HepG2 (cell line): Measurements from ENCODE around the gene S100A11. TPM values are rescaled to one million over a fixed set of nuclear protein-coding genes. Genes with fewer than 3 reads are reported as not detected.

Experiments used
- FIP1L1 ChIP-seq: fragments of 200-400 bp; formaldehyde crosslinking; IDR thresholded peaks from 2 replicates; pipeline ENCODE4 v1.6.1; 2018; ENCODE audit warnings: low read depth, mild to moderate bottlenecking, low read length, moderate library complexity, borderline replicate concordance; ENCODE audit not compliant: insufficient read depth
- HCFC1 ChIP-seq: fragments of 150-350 bp; IDR thresholded peaks from 2 replicates; pipeline ENCODE4 v1.6.1; 2014; ENCODE audit warnings: low read depth, low read length
- MTF2 ChIP-seq: sonication (generic); formaldehyde crosslinking; IDR thresholded peaks from 2 replicates; pipeline ENCODE4 v1.5.0; 2020; ENCODE audit warnings: missing genetic modification reagents, borderline replicate concordance
- MXD1 ChIP-seq: sonication (generic); formaldehyde crosslinking; IDR thresholded peaks from 2 replicates; pipeline ENCODE4 v1.4.0; 2020; ENCODE audit warnings: mild to moderate bottlenecking, missing genetic modification reagents
- RAD21 ChIP-seq: fragments of 450-650 bp; formaldehyde crosslinking; IDR thresholded peaks from 2 replicates; pipeline ENCODE4 v1.5.0; 2020; ENCODE audit warnings: mild to moderate bottlenecking
- SATB2 ChIP-seq: sonication (generic); formaldehyde crosslinking; IDR thresholded peaks from 2 replicates; pipeline ENCODE4 v1.5.0; 2020; ENCODE audit warnings: missing genetic modification reagents
- SMC3 ChIP-seq: IDR thresholded peaks from 2 replicates; pipeline ENCODE4 v1.6.1; 2011; ENCODE audit warnings: low read length, improper control_type of control experiment
- STAG1 ChIP-seq: sonication (generic); formaldehyde crosslinking; IDR thresholded peaks from 2 replicates; pipeline ENCODE4 v1.4.0; 2020; ENCODE audit warnings: missing genetic modification reagents
- TEAD2 ChIP-seq: sonication (generic); formaldehyde crosslinking; IDR thresholded peaks from 2 replicates; pipeline ENCODE4 v1.9.0; 2021; ENCODE audit warnings: missing genetic modification reagents
- ZNF160 ChIP-seq: sonication (generic); formaldehyde crosslinking; IDR thresholded peaks from 2 replicates; pipeline ENCODE4 v1.8.0; 2022; ENCODE audit warnings: mild to moderate bottlenecking, inconsistent platforms, missing genetic modification reagents
- ZNF30 ChIP-seq: sonication (generic); formaldehyde crosslinking; IDR thresholded peaks from 2 replicates; pipeline ENCODE4 v1.5.0; 2020; ENCODE audit warnings: mild to moderate bottlenecking, missing genetic modification reagents
- ZNF335 ChIP-seq: sonication (generic); formaldehyde crosslinking; IDR thresholded peaks from 2 replicates; pipeline ENCODE4 v1.4.0; 2020; ENCODE audit warnings: missing genetic modification reagents
- ZNF460 ChIP-seq: sonication (generic); formaldehyde crosslinking; IDR thresholded peaks from 2 replicates; pipeline ENCODE4 v1.5.1; 2020; ENCODE audit warnings: missing genetic modification reagents, mild to moderate bottlenecking, borderline replicate concordance
- ZNF747 ChIP-seq: sonication (generic); formaldehyde crosslinking; IDR thresholded peaks from 2 replicates; pipeline ENCODE4 v1.8.1; 2023; ENCODE audit warnings: missing genetic modification reagents, mild to moderate bottlenecking, borderline replicate concordance
- polyA plus RNA-seq, 8 experiments: library from polyadenylated mRNA; depleted of rRNA in 3 of 8; stranded (reverse) in 7 of 8; unstranded in 1 of 8; fragments of >200 nt; fragmentation: Illumina TruSeq in 4 of 8; extraction: Trizol in 4 of 8; gene quantifications; 2 replicates each; pipeline versions ENCODE4 v1.2.1 to v1.2.3, GENCODE V29; 2011 to 2016; ENCODE audit warnings: low read depth in 4 of 8, missing spikeins in 1 of 8, mixed read lengths in 1 of 8; ENCODE audit not compliant: insufficient read depth in 1 of 8
- total RNA-seq, 5 experiments: library from RNA; depleted of rRNA; stranded (reverse); fragments of >200 nt; fragmentation: Illumina TruSeq; extraction: Trizol; gene quantifications; 2 replicates each; pipeline ENCODE4 v1.2.3, GENCODE V29; 2016; ENCODE audit warnings: low read depth in 1 of 5
- TF ChIP-seq, protein P1 (sequence below): sonication (generic); formaldehyde crosslinking; IDR thresholded peaks from 2 replicates; pipeline ENCODE4 v1.4.0; 2020; ENCODE audit warnings: missing genetic modification reagents, borderline replicate concordance
- TF ChIP-seq, protein P2 (sequence below): sonication (generic); formaldehyde crosslinking; IDR thresholded peaks from 2 replicates; pipeline ENCODE4 v1.8.0; 2022; ENCODE audit warnings: missing genetic modification reagents, mild to moderate bottlenecking, moderate library complexity, borderline replicate concordance
- TF ChIP-seq, protein P3 (sequence below), 2 experiments: sonication (generic) in 1 of 2; formaldehyde crosslinking in 1 of 2; IDR thresholded peaks; 2 replicates each; pipeline versions ENCODE4 v1.4.0 to v1.6.1; 2018 to 2020; ENCODE audit warnings: missing genetic modification reagents in 2 of 2, borderline replicate concordance in 1 of 2, low read depth in 1 of 2, mild to moderate bottlenecking in 1 of 2, missing biosample characterization in 1 of 2
- TF ChIP-seq, protein P4 (sequence below): sonication (generic); formaldehyde crosslinking; IDR thresholded peaks from 2 replicates; pipeline ENCODE4 v1.4.0; 2020; ENCODE audit warnings: missing genetic modification reagents

Gene S100A11
- total and polyA plus RNA-seq, 2 of the 13 experiments (the other 11 are each of a cell fraction or from before 2014, with no cell fraction given) = 6.6 to 34.4 TPM

- peak; percentile 84 for TF ChIP-seq RAD21
- TF ChIP-seq HCFC1 = no peak
- TF ChIP-seq TEAD2 = no peak
- TF ChIP-seq ZNF160 (CRISPR knock-in tag) = no peak
- TF ChIP-seq, protein P1, sequence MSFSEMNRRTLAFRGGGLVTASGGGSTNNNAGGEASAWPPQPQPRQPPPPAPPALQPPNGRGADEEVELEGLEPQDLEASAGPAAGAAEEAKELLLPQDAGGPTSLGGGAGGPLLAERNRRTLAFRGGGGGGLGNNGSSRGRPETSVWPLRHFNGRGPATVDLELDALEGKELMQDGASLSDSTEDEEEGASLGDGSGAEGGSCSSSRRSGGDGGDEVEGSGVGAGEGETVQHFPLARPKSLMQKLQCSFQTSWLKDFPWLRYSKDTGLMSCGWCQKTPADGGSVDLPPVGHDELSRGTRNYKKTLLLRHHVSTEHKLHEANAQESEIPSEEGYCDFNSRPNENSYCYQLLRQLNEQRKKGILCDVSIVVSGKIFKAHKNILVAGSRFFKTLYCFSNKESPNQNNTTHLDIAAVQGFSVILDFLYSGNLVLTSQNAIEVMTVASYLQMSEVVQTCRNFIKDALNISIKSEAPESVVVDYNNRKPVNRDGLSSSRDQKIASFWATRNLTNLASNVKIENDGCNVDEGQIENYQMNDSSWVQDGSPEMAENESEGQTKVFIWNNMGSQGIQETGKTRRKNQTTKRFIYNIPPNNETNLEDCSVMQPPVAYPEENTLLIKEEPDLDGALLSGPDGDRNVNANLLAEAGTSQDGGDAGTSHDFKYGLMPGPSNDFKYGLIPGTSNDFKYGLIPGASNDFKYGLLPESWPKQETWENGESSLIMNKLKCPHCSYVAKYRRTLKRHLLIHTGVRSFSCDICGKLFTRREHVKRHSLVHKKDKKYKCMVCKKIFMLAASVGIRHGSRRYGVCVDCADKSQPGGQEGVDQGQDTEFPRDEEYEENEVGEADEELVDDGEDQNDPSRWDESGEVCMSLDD (CRISPR knock-in tag) = no peak
- no peak for TF ChIP-seq ZNF747 (CRISPR knock-in tag)
- no peak for TF ChIP-seq ZNF30 (CRISPR knock-in tag)
- TF ChIP-seq SATB2 (CRISPR knock-in tag) = no peak
- no peak for TF ChIP-seq MTF2 (CRISPR knock-in tag)
- TF ChIP-seq, protein P2, sequence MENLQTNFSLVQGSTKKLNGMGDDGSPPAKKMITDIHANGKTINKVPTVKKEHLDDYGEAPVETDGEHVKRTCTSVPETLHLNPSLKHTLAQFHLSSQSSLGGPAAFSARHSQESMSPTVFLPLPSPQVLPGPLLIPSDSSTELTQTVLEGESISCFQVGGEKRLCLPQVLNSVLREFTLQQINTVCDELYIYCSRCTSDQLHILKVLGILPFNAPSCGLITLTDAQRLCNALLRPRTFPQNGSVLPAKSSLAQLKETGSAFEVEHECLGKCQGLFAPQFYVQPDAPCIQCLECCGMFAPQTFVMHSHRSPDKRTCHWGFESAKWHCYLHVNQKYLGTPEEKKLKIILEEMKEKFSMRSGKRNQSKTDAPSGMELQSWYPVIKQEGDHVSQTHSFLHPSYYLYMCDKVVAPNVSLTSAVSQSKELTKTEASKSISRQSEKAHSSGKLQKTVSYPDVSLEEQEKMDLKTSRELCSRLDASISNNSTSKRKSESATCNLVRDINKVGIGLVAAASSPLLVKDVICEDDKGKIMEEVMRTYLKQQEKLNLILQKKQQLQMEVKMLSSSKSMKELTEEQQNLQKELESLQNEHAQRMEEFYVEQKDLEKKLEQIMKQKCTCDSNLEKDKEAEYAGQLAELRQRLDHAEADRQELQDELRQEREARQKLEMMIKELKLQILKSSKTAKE (CRISPR knock-in tag) = no peak
- no peak for TF ChIP-seq ZNF460 (CRISPR knock-in tag)
- no peak for TF ChIP-seq ZNF335
- TF ChIP-seq, protein P3, sequence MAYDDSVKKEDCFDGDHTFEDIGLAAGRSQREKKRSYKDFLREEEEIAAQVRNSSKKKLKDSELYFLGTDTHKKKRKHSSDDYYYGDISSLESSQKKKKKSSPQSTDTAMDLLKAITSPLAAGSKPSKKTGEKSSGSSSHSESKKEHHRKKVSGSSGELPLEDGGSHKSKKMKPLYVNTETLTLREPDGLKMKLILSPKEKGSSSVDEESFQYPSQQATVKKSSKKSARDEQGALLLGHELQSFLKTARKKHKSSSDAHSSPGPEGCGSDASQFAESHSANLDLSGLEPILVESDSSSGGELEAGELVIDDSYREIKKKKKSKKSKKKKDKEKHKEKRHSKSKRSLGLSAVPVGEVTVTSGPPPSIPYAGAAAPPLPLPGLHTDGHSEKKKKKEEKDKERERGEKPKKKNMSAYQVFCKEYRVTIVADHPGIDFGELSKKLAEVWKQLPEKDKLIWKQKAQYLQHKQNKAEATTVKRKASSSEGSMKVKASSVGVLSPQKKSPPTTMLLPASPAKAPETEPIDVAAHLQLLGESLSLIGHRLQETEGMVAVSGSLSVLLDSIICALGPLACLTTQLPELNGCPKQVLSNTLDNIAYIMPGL (CRISPR knock-in tag; IDR thresholded peaks at IDR 0.05; ENCODE audit: borderline replicate concordance in 1 of 2, low read depth in 1 of 2) = 0 out of 4 replicates have a peak, but pooled peaks of 1 of the 2 experiments have one; percentile 20
- TF ChIP-seq MXD1 (CRISPR knock-in tag) = no peak
- TF ChIP-seq STAG1 (CRISPR knock-in tag) = peak; percentile 90
- no peak for TF ChIP-seq FIP1L1
- peak; percentile 92 for TF ChIP-seq SMC3
- TF ChIP-seq, protein P4, sequence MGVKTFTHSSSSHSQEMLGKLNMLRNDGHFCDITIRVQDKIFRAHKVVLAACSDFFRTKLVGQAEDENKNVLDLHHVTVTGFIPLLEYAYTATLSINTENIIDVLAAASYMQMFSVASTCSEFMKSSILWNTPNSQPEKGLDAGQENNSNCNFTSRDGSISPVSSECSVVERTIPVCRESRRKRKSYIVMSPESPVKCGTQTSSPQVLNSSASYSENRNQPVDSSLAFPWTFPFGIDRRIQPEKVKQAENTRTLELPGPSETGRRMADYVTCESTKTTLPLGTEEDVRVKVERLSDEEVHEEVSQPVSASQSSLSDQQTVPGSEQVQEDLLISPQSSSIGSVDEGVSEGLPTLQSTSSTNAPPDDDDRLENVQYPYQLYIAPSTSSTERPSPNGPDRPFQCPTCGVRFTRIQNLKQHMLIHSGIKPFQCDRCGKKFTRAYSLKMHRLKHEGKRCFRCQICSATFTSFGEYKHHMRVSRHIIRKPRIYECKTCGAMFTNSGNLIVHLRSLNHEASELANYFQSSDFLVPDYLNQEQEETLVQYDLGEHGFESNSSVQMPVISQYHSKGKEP (CRISPR knock-in tag) = no peak
Observed at GRCh38 chr1:152001631-152002584, 34.9 kb downstream of the S100A11 start (continued).
